ENCODE data around the gene ALOX5.
A peak's percentile ranks its signal among the peaks of the same experiment; 100 is the strongest.
"Not testable (repeated sequence)": the region's sequence is repeated elsewhere in the genome, so short reads cannot be mapped to it uniquely, and the experiment has no call there.

ALOX5 gene

GRCh38 chr10:45367643-45368042 is 6.4 kb upstream of the ALOX5 start:
- H3K27ac ChIP-seq (ENCODE audit: low read length); H3K36me3 ChIP-seq (replicated peaks; ENCODE audit: insufficient read depth, low read length); H3F3A ChIP-seq (ENCODE audit: insufficient read depth, low read length); H3K27me3 ChIP-seq (replicated peaks; ENCODE audit: insufficient read depth, low read length); H3K4me3 ChIP-seq (ENCODE audit: low read length); H3K9me2 ChIP-seq (replicated peaks; ENCODE audit: insufficient read depth, low read length); H3K4me1 ChIP-seq (ENCODE audit: low read length); DNase-seq; H3K9me3 ChIP-seq (replicated peaks; ENCODE audit: insufficient read depth, low read length); H3K4me2 ChIP-seq (ENCODE audit: low read depth, low read length); H3K79me2 ChIP-seq (ENCODE audit: low read length); H4K20me1 ChIP-seq (ENCODE audit: insufficient read depth, low read length); H3K9ac ChIP-seq (ENCODE audit: low read length); H2AFZ ChIP-seq (ENCODE audit: low read length): not testable (repeated sequence)

GRCh38 chr10:45368181-45368580 is 5.8 kb upstream of the ALOX5 start:
- Histone ChIP-seq H3K27me3 (replicated peaks; ENCODE audit: insufficient read depth, low read length) (0 out of 2 replicates have a peak, but pooled peaks cover 8% of the 10 kb centered on the region), H3K4me1 (ENCODE audit: low read length) (peaks cover 5% of the 10 kb centered on the region; the same call in 1 of the 2 replicates), H3K36me3 (replicated peaks; ENCODE audit: insufficient read depth, low read length) (no peaks in the 10 kb centered on the region), H2AFZ (ENCODE audit: low read length) (no peak overlapping the region), H3K79me2 (ENCODE audit: low read length) (no peaks in the 10 kb centered on the region), H3K4me2 (ENCODE audit: low read depth, low read length) (no peak overlapping the region), H4K20me1 (ENCODE audit: insufficient read depth, low read length) (no peaks in the 10 kb centered on the region), H3K9me3 (replicated peaks; ENCODE audit: insufficient read depth, low read length) (no peaks in the 10 kb centered on the region), H3K9ac (ENCODE audit: low read length) (no peak overlapping the region), H3K9me2 (replicated peaks; ENCODE audit: insufficient read depth, low read length) (no peaks in the 10 kb centered on the region), H3F3A (ENCODE audit: insufficient read depth, low read length) (0 out of 2 replicates have a peak, but pooled peaks cover 2% of the 10 kb centered on the region), H3K27ac (ENCODE audit: low read length) (no peak overlapping the region), H3K4me3 (ENCODE audit: low read length) (no peak overlapping the region)
- DNase-seq = no peak
- TF ChIP-seq EZH2phosphoT487 (IDR thresholded peaks at IDR 0.05; ENCODE audit: low read length) (no peak), EZH2 (optimal IDR thresholded peaks at IDR 0.05; ENCODE audit: low read depth, low read length) (no peak), CTCF (IDR thresholded peaks at IDR 0.05; ENCODE audit: low read length) (no peak)

- Histone ChIP-seq H3K79me2 (ENCODE audit: low read length) (no peaks in the 10 kb centered on the region), H3K9me2 (replicated peaks; ENCODE audit: insufficient read depth, low read length) (no peaks in the 10 kb centered on the region), H3K36me3 (replicated peaks; ENCODE audit: insufficient read depth, low read length) (no peaks in the 10 kb centered on the region), H3K4me2 (ENCODE audit: low read depth, low read length) (no peak overlapping the region), H3K9ac (ENCODE audit: low read length) (no peak overlapping the region), H3K9me3 (replicated peaks; ENCODE audit: insufficient read depth, low read length) (no peaks in the 10 kb centered on the region), H2AFZ (ENCODE audit: low read length) (no peak overlapping the region), H3K27me3 (replicated peaks; ENCODE audit: insufficient read depth, low read length) (peaks cover 8% of the 10 kb centered on the region; the same call in 1 of the 2 replicates), H3K4me3 (ENCODE audit: low read length) (no peak overlapping the region), H3K27ac (ENCODE audit: low read length) (no peak overlapping the region), H3F3A (ENCODE audit: insufficient read depth, low read length) (0 out of 2 replicates have a peak, but pooled peaks cover 2% of the 10 kb centered on the region), H3K4me1 (ENCODE audit: low read length) (peaks cover 9% of the 10 kb centered on the region), H4K20me1 (ENCODE audit: insufficient read depth, low read length) (no peaks in the 10 kb centered on the region)
- TF ChIP-seq EZH2phosphoT487 (IDR thresholded peaks at IDR 0.05; ENCODE audit: low read length) = no peak
- TF ChIP-seq CTCF (IDR thresholded peaks at IDR 0.05; ENCODE audit: low read length) = no peak
- no peak for TF ChIP-seq EZH2 (optimal IDR thresholded peaks at IDR 0.05; ENCODE audit: low read depth, low read length)
- DNase-seq = peak; percentile 43
These were observed 3.6 kb upstream of the ALOX5 start for GRCh38 chr10:45370202-45370955.

- Histone ChIP-seq H4K20me1 (ENCODE audit: insufficient read depth, low read length) (no peaks in the 10 kb centered on the region), H3K4me2 (ENCODE audit: low read depth, low read length) (no peak overlapping the region), H3K9me2 (replicated peaks; ENCODE audit: insufficient read depth, low read length) (no peaks in the 10 kb centered on the region), H2AFZ (ENCODE audit: low read length) (no peak overlapping the region), H3K27ac (ENCODE audit: low read length) (no peak overlapping the region), H3K27me3 (replicated peaks; ENCODE audit: insufficient read depth, low read length) (peaks cover 8% of the 10 kb centered on the region; the same call in 1 of the 2 replicates), H3K36me3 (replicated peaks; ENCODE audit: insufficient read depth, low read length) (no peaks in the 10 kb centered on the region), H3K79me2 (ENCODE audit: low read length) (no peaks in the 10 kb centered on the region), H3F3A (ENCODE audit: insufficient read depth, low read length) (0 out of 2 replicates have a peak, but pooled peaks cover 2% of the 10 kb centered on the region), H3K4me3 (ENCODE audit: low read length) (no peak overlapping the region), H3K4me1 (ENCODE audit: low read length) (peaks cover 9% of the 10 kb centered on the region), H3K9me3 (replicated peaks; ENCODE audit: insufficient read depth, low read length) (no peaks in the 10 kb centered on the region), H3K9ac (ENCODE audit: low read length) (no peak overlapping the region)
- no peak for DNase-seq
- TF ChIP-seq CTCF (IDR thresholded peaks at IDR 0.05; ENCODE audit: low read length) (no peak), EZH2 (optimal IDR thresholded peaks at IDR 0.05; ENCODE audit: low read depth, low read length) (no peak), EZH2phosphoT487 (IDR thresholded peaks at IDR 0.05; ENCODE audit: low read length) (no peak)
These were observed 2.5 kb upstream of the ALOX5 start for GRCh38 chr10:45371560-45371959.
